CD4-positive, alpha-beta T cell treated with Interleukin-17A for 1 hour (primary cell): ENCODE data around the gene HHIPL1.

Experiments used
- DNase-seq: peaks from one replicate; pipeline ENCODE4 v3.0.0-alpha.2; 2020

The HHIPL1 gene

DNA sequence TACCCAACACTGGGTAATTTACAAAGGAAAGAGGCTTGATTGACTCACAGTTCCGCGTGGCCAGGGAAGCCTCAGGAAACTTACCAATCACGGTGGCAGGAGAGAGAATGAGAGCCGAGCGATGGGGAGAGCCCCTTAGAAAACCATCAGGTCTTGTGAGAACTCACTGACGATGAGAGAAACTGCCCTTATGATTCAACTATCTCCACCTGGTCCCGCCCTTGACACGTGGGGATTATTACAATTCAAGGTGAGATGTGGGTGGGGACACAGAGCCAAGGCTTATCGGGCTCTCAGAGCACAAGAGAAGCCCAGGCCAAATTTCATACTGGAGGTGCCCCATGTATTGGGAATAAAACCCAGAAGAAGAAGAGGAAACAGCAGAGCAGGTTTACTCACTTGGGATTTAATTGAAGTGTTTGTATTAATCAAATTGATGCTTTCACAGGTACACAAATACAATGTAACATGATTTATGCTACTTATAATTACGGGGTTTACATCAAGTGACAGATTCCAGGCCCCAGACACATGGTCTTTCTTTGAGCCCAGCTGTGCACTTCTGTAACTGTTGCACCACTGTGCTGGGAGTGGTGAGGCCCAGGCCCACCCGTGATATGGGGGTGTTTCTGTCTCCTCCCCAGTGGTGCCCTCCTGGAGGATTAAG, 32.7 kb upstream of the HHIPL1 start:
- no peak for DNase-seq

DNA sequence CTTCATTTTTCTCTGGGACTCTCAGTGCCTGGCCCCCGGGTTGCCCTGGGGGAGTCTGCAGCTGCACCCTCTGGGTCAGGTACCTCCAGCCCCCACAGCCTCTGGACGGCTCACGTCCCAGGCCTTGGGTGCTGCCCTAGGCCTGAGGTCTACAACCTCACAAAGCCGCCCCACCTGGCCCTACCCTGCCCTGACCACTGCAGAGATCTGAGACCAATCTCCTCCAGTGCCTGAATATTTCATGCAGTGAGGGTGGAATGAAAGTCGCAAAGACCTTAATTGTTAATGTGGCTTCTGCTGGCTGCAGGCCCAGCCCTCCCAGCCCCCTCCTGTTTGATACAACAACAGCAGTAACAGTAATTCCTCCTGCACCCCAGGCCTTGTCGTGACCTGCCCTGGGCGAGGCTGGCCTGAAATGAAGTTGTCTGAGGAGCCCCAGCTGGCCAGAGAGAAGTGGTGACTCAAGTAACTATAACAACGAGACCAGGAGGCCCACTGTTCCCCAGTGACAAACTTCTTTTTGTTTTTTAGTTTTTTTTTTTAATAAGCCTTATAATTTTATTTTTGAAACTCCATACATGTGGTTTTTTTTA, 32.1 kb upstream of the HHIPL1 start:
- no peak for DNase-seq

DNA sequence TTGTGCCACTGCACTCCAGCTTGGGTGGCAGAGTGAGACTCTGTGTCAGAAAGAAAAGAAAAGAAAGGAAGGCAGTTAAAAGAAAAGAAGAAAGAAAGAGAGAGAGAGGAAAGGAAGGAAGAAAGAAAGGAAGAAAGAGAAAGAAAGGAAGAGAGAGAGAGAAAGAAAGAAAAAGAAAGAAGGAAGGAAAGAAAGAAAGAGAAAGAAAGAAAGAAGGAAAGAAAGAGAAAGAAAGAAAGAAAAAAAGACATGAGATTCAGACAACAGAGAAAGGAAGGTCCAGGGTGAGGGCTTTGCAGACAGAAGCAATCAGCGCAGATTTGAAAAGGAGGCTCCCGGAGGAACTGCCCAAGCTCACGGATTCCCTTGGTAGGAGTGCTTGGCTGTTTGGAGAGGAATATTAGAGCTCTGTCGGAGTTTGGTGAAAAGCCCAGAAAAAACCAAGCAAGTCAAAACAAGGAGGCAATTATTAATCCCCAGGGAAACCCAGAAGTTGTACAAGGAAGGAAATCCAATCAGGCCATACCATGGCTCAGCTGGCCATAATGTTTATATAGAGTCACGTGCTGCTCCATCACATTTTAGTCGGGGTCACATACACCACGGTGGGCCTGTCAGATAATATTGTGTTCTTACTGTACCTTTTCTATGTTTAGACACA, 29.3 kb upstream of the HHIPL1 start:
- no peak for DNase-seq

DNA sequence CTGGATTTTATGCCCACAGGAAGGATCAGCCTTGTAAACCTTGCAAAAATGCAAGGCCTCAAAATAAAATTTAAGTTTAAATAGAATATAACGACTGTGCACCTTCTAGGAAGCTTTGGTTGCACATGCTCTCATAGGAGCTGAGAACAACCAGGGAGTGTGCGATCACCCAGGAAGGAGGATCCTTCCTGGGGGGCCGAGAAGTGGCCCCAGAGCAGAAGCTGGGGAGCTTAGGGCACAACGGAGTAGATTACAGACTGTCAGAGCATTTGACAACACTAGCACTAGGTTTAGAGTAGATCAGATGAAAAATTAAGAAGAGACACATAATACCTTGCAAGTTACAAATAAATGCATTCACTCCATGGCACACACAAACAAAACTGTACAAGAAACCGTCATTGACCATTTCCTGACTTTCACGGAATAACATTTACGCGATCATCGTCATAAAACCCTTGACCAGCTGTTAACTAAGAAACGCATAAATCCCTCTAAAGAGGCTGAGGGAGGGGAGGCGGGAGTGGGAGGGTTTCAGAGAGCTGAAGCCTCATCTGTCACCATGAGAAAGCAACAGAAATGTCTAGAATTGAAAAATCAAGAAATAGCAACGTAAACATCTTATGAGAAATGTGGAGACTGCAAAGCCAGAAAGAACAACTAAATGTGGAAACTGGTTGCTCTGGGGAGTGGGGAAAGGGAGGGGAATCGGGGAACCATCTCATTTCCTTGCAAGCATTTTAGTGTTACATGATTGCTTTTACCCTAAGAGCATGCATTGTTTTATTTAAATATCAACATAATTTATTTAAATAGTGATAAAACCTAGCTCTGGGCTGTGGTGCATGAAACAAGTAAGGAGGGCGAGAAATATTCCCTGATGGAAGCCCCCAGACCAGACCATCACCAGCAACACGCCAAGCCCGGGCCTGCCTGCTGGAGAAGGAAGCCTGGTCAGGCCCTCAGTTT, 27.8 kb upstream of the HHIPL1 start:
- no peak for DNase-seq

DNA sequence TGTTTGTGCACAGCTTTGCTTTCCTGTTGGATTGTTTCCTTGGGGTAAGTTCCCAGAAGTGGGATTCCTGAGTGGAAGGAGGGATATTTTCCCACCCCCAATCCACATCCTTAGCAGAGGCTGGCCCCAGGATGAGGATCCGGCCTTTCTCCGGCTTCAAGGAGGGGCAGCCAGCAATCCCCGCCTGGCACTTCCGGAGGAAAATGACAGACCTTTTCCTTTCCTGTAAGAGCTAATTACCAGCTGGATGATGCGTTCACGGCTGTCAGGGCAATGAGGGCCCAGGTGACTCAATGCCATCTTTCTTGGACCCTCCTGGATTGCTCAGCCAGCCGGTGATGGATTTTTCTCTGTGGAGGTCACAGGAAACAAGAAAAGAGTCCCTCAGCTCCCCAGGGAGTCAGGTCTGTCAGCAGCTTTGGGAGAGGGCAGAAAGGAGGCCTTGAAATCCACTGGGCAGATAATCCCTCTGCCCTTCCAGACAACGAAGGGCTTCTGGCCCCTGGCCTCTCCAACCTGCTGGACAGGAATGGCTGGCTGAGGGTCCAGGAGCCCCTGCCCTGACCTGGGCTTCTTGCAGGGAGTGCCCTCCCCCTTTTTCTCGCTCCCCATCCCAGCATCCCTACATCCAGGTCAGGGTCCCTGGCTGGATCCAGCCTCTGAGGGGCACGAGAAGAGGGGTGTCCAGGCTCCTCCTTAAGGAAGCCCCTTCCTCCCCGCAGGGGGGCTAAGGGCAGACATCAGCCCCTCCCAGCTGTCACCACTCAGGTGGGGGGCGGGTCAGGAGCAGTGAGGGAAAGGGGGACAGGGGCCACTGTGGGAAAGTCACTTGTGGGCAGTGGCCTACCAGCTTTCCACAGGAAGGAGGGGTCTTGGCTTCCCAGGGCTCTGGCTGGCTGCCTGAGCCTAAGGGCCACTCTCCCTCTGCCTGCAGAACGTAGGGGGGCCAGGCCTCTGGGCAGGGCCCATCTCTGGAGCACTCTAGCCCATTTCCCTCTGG, 24.8 kb upstream of the HHIPL1 start:
- DNase-seq: no peak

DNA sequence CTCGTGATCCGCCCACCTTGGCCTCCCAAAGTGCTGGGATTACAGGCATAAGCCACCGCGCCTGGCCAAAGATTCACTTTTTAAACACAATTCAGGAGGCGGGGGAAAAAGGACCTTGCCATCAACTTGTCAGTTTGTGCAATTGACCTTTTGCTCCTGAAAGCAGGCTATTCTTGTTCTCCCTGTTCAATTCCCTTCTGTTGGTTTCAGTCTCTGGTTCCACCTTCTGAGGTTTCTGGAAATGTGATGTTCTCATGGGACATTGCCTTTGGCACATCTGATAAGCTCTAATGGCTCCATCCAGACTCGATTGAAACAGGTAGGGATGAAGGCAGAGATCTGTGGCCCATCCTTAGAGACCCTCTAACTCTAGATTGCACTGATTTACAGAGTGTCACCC, 23.0 kb upstream of the HHIPL1 start:
- no peak for DNase-seq

DNA sequence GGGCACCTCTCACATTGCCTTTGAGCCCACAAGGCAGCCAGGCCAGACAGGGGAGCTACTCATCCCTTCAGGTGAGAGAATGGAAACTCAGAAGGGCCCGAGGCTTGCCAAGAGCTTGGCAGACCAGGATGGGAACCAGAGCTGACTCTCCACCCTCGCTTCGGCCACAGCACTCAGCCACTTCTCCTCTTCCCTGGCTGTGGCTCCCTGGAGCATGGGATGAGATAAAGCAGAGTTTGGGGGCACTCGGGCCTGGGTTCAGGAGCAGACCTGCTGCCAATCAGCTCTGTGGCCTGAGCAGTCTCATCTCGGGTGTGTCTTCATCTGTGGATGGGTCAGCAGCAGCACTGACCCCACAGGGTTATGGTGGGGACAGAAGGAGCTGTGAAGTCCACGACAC, 20.9 kb upstream of the HHIPL1 start:
- DNase-seq: no peak

DNA sequence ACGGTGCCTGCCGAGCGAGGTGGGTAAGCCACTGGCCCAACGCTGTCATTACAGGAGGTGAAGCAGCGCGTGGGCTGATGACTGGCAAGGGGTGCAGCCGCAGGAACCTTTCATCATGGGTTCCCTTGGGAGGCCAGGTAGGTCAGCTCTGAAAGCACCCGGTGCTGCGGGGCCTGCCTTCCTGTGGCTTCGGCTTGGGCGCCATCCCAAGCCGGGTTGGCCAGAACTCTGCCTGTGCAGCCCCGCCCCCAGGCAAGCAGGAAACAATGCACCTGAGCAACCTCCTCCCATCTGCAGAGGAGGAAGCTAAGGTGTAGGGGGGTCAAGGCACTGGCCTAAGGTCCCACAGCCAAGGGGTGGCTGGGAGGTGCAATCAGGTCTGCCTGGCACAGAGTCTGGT, 20.0 kb upstream of the HHIPL1 start:
- DNase-seq: no peak

DNA sequence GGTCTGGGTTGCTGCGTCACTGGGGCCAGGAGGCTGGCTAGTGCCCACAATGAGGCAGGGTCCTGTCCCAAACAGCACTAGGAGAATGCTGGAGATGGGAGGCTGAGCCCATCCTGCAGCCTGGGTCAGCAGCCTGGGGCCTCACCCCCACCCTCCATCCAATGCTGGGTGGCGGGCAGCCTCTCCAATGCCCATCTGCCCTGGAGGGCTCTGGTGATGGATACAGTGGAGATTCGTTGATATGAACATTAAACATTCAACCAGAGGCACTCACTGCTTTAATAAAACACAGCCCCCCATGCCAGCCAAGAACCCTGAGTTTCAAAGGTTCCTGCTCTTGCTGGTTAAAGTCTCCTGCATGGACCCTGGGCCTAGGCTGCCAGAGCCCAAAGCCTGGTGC, 19.5 kb upstream of the HHIPL1 start:
- no peak for DNase-seq

DNA sequence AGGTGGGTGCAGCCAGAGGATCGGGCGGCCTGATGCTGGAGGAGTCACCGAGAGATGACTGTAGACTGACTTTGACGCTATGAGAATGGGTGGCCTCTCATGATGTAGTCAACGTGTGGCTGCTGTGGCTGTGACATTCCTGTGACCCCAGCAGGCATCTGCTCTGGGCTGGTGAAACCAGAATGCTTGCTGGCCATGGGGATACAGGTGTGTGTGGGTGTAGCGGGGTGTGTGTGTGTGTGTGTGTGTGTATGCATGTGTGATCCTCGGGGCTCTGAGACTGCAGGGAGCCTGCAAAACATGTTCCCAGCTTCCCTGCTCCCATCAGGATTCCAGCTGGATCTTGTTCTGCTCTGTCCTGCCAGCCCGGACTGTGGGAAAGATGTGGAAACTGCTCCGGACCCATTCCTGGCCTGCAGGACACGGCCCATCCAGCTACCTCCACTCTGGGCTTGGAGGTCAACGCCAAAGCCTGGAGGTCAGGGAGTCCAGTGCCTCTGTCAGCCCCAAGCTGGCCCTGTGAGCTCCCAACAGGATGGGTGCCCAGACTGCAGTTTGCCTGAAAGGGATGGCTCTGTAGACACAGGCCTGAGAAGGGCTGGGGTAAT, 18.8 kb upstream of the HHIPL1 start:
- no peak for DNase-seq

DNA sequence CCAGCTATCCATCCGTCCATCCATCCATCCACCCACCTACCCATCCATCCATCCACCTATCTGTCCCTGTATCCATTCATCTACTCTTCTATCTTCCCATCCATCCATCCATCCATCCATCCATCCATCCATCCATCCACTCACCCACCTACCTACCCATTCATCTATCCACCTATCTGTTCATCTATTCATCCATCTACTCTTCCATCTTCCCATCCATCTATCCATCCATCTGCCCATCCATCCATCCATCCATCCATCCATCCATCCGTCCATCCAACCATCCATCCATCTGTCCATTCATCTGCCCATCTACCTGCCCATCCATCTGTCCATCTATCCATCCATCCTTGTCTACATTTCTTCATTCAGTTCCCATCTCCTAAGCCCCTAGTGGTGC, 17.8 kb upstream of the HHIPL1 start:
- DNase-seq: no peak

DNA sequence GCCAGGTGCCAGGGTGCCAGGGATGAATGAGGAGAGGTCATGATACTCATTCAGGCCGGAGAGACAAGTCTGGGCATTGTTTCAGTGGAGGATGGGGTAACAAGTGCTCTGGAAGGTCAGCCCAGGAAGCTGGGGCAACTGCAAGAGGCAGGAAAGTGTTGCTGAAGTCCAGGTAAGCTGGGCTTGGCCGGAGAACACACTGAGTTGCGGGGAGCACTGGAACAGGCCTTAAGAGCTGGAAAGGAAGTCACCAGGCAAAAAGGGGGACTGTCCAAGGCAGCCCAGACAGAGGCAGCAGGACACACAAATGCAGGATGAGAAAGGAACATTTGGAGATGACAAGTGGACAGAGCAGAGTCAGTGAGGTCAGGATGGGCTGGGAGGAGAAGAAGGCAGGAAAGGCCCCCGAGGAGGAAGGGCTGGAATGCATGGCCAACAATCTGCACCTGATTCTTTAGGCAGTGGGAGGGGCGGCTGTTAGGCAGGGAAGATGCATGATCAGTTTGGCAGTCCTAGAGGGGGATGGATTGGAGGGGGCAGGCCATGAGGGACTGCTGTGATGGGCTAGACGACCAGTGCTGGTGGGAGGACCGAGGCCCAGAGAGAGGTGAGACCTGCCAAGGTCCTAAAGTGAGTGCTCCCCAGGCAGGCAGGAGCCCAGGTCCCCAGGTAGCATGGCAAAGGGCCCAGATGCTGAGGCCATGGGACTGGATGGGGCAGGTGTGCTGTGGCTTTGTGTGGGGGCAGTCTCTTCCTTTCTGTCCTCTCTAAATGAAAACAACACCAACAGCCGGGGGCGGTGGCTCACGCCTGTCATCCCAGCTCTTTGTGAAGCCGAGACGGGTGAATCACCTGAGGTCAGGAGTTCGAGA, 17.2 kb upstream of the HHIPL1 start:
- DNase-seq: no peak

DNA sequence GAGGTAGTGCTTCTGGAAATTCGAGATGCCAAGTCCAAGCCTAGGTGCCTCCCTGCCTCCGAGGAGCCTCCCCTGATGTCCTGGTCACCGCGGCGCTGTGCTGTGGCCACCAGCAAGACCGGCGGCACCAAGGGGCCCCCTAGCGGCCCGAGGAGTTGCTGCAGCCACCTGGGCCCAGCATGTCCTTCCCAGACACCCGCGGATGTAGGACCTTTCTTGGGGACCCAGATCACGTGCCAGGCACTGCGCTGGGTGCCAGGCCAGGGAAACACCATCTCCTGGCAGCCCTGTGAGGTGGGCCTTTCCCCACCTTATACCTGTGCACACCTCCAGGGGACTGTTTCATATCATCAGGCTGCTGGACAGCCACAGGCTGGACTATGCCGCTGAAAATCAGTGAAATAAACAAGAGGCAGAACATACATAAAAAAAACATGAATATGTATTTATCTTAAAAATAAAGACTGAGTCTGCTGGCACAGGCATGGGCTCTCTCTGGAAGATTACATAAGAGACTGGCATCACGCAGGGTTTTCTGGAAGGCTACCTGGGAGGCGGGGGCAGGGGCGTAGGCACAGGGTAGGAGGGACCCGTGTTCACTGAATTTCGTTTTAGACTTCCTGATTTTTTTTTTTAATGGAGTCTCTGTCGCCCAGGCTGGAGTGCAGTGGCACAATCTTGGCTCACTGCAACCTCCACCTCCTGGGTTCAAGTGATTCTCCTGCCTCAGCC, 15.9 kb upstream of the HHIPL1 start:
- DNase-seq: peak; percentile 70

DNA sequence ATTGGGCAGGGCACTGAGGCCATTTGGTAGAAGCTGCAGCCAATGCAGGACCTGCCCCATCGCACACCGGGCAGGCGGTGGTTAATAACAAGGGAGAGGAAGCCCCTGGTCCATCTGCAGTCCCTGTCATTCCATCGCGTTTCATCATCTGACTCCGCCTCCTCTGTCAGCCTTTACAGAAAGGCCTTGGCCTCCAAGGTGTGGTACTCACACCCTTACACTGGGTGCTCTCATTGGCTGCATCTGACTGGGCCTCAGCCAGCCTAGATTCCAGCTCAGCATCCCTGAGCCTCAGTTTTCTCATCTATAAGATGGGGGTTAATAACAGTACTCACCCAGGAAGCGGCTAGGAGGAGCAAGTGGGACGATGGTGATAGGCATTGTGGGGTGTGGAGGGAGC, 14.7 kb upstream of the HHIPL1 start:
- no peak for DNase-seq

DNA sequence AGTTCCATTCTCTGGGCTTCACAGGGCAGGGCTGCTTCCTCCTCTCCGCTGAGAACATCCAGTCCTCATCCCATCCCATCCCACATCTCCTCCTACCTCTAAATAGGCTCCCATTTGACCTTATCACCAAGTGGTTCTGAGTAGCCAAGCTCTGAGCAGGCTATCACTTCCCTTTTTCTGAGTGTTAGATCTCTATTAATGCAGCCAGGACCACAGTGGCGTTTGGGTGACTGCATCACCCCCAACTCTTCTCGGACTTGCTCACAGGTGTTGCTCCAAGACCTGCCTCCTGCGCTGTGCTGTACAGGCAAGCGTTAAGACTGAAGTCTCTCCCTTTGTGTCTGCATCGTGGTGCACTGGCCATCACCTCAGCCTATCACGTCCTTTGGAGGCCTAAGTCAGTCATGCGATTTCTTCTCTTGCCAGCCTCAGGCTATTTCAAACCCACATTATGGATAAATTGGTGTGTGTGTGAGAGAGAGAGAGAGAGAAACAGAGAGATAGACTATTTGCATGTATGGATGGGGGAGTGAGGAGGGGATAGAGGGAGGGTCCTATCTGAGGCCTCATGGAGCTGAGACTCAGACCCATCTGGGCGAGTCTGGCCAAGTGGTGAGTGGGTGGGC, 12.4 kb upstream of the HHIPL1 start:
- no peak for DNase-seq

DNA sequence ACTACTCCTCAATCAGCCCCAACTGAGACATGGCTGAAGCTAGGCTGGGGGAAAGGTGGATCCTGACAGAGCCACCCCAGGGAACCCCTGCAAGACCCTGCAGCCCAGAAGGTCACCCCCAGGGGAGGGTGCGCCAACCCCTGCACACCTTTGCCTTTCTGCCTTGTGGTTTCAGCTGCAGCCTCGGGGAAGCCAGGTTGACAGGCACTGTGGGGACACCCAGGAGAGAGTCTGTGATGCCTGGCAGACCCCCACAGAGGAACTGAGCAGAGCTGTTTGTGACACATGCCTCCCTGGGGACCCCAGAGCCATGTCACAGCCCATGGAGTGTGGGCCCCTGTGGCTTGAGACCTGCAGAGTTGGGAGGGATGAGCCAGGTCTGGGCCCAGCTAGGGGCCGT, 11.8 kb upstream of the HHIPL1 start:
- no peak for DNase-seq

DNA sequence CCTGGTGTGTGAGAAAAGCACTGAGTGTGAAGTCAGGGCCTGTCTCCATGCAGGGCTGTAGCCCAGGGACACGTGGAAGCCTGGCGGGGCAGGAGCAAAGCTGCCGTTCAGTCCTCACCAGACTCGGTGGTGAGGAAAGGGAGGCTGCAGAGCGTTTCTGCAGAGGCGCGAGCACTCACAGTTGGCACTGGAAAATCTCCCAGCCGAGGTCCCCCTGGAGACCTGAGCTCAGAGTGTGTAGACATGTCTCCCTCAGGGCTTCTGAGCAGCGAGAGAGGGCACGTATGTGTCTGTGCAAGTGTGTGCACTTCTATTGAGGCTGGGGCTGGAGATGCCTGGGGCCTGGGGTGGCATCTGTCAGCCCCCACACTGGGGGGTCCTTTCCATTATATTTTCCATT, 11.0 kb upstream of the HHIPL1 start:
- no peak for DNase-seq

DNA sequence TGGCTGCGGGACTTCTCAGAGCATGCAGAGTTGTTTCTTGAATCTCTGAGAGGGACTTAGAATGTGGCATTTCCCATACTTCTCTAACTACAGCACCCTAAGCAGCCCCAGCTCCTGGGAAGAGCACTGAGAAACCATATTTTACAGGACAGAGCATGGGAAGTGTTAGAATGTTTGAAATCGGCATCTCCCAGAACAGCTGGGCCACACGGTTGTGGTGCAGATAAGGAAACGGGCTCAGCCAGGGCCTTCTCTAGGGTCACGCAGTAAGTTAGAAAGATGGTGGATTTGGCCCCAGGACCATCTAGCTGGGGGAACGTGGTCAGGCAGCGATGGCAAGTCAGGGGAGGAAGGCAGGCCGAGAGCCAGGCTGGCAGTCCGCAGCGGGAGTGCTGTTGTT, 10.5 kb upstream of the HHIPL1 start:
- no peak for DNase-seq

DNA sequence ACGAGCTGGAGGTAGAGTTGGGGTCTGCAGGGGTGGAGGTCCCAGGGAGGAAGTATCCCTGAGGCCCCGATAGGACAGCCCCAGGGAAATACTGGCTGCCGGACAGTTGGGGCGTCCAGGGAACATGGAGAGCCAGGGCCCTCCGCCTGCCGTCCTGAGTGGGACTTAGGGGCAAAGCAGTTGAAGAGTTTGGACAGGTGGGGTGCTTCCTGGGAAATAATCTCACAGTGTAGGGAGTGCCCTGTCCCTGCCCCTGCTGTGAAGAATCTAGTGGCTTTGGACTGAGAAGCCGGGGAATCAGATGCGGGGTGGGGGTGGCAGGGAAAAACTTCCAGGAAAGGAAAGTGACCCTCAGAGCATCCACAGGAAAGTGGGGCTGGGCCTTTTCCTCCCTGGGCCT, 9.8 kb upstream of the HHIPL1 start:
- DNase-seq: no peak

DNA sequence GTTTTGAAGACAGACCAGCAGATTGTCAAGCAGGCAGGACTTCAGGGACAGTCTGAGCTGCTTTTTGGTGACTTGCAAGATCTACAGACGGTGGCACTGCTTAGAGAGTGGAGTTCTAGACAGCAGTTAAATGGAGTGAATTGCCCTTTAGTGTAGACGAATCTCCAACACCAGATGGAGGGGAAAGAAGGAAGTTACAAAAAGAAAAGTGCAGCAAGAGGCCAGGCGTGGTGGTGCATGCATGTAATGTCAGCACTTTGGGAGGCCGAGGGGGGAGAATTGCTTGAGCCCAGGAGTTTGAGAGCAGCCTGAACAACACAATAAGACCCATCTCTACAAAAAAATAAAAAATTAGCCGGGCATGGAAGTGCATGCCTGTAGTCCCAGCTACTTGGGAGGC, 8.4 kb upstream of the HHIPL1 start:
- DNase-seq: no peak
